B cell (primary cell): ENCODE data around the gene TRPM2. TPM values are rescaled to one million over a fixed set of nuclear protein-coding genes. Genes with fewer than 3 reads are reported as not detected.

Experiments used
- ATAC-seq: fragments of 200-7000 bp; cut with Tn5 transposase; one replicate; pipeline ENCODE4 v1.10.0; 2021; ENCODE audit warnings: low read depth, mild to moderate bottlenecking, moderate number of reproducible peaks, moderate library complexity
- CTCF ChIA-PET: fragments of 350-600 bp; sonication (Branson Sonifier 250); formaldehyde crosslinking; loops from one replicate; lab custom pipeline; 2021; ENCODE audit warnings: antibody characterized with exemption, inconsistent platforms; lab: Charles Lee
- POLR2A ChIA-PET: fragments of 350-600 bp; sonication (Branson Sonifier 250); formaldehyde crosslinking; loops from one replicate; lab custom pipeline; 2021; ENCODE audit warnings: antibody characterized with exemption; lab: Charles Lee
- DNase-seq: peaks from one replicate; pipeline ENCODE4 v3.0.0; 2013
- H2AFZ ChIP-seq: 2 replicates; pipeline ENCODE4 v1.6.1; 2012; ENCODE audit warnings: mild to moderate bottlenecking, low read depth, low read length; ENCODE audit not compliant: insufficient read depth, poor library complexity, severe bottlenecking
- H3K27ac ChIP-seq, 2 donors: 1 replicate in 1 of 2; 2 replicates in 1 of 2; pipeline ENCODE4 v1.5.1; 2012 to 2013; ENCODE audit warnings: low read length in 2 of 2, mild to moderate bottlenecking in 2 of 2, moderate library complexity in 1 of 2
- H3K27me3 ChIP-seq, 4 experiments: fragments of 200-600 bp in 1 of 4; sonication (generic) in 1 of 4; replicated peaks in 1 of 4; 1 replicate in 2 of 4; 2 replicates in 2 of 4; pipeline versions ENCODE4 v1.6.1 to v1.7.0; 2013 to 2016; ENCODE audit warnings: low read length in 3 of 4, mild to moderate bottlenecking in 2 of 4, mixed read lengths in 1 of 4, moderate library complexity in 1 of 4; ENCODE audit not compliant: insufficient read depth in 4 of 4, control insufficient read depth in 3 of 4; ENCODE audit errors: control extremely low read depth in 1 of 4
- H3K36me3 ChIP-seq, 2 experiments: replicated peaks in 1 of 2; 1 replicate in 1 of 2; 2 replicates in 1 of 2; pipeline versions ENCODE4 v1.6.1 to v1.7.1; 2013; ENCODE audit warnings: low read length in 1 of 2; ENCODE audit not compliant: insufficient read depth in 2 of 2, control insufficient read depth in 1 of 2; ENCODE audit errors: control extremely low read depth in 1 of 2, extremely low read depth in 1 of 2
- H3K4me1 ChIP-seq, 2 donors: fragments of 200-600 bp in 1 of 2; sonication (generic) in 1 of 2; 1 replicate in 1 of 2; 2 replicates in 1 of 2; pipeline versions ENCODE4 v1.5.1 to v1.6.1; 2013 to 2017; ENCODE audit warnings: low read length in 2 of 2; ENCODE audit not compliant: control insufficient read depth in 2 of 2, insufficient read depth in 2 of 2
- H3K4me2 ChIP-seq: replicated peaks from 2 replicates; pipeline ENCODE3; 2012; ENCODE audit warnings: mild to moderate bottlenecking, low read depth, low read length; ENCODE audit not compliant: poor library complexity, severe bottlenecking
- H3K4me3 ChIP-seq, 5 experiments: fragments of 200-600 bp in 1 of 5; sonication (generic) in 1 of 5; 1 replicate in 3 of 5; 2 replicates in 2 of 5; pipeline versions ENCODE4 v1.5.1 to v1.7.0; 2011 to 2016; ENCODE audit warnings: low read length in 4 of 5, mild to moderate bottlenecking in 4 of 5, low read depth in 2 of 5, control low read depth in 1 of 5, moderate library complexity in 1 of 5; ENCODE audit not compliant: insufficient read depth in 1 of 5; ENCODE audit errors: control extremely low read depth in 1 of 5, extremely low read depth in 1 of 5
- H3K79me2 ChIP-seq: fragments of 200-600 bp; sonication (generic); one replicate; pipeline ENCODE4 v1.6.0; 2016; ENCODE audit warnings: low read length; ENCODE audit not compliant: control insufficient read depth, insufficient read depth
- H3K9ac ChIP-seq: fragments of 200-600 bp; sonication (generic); 2 replicates; pipeline ENCODE4 v1.6.1; 2017; ENCODE audit warnings: mild to moderate bottlenecking, low read length, moderate library complexity
- H3K9me3 ChIP-seq, 3 donors: one replicate each; pipeline versions ENCODE4 v1.6.1 to v1.7.1; 2013; ENCODE audit warnings: low read length in 2 of 3; ENCODE audit not compliant: control insufficient read depth in 2 of 3, insufficient read depth in 1 of 3; ENCODE audit errors: control extremely low read depth in 1 of 3
- H4K20me1 ChIP-seq: 2 replicates; pipeline ENCODE4 v1.6.0; 2012; ENCODE audit warnings: mild to moderate bottlenecking, low read length; ENCODE audit not compliant: insufficient read depth, control insufficient read depth, poor library complexity, severe bottlenecking
- H3K27ac Mint-ChIP-seq: one replicate; pipeline ENCODE4 v1.8.0; 2021; ENCODE audit warnings: mixed read lengths
- H3K27me3 Mint-ChIP-seq: one replicate; pipeline ENCODE4 v1.8.0; 2021; ENCODE audit warnings: mixed read lengths
- H3K4me1 Mint-ChIP-seq: one replicate; pipeline ENCODE4 v1.8.0; 2021; ENCODE audit warnings: mixed read lengths
- H3K4me3 Mint-ChIP-seq: one replicate; pipeline ENCODE4 v1.8.0; 2021; ENCODE audit warnings: mixed read lengths
- H3K9me3 Mint-ChIP-seq: one replicate; pipeline ENCODE4 v1.8.0; 2022; ENCODE audit warnings: mixed read lengths; ENCODE audit not compliant: insufficient read depth
- EZH2 ChIP-seq: IDR thresholded peaks from 2 replicates; pipeline ENCODE4 v1.6.1; 2012; ENCODE audit warnings: borderline replicate concordance, low read depth, mild to moderate bottlenecking, moderate library complexity, low read length; ENCODE audit not compliant: insufficient read depth, poor library complexity, severe bottlenecking
- WGBS: methylation state at CpG from one replicate; pipeline ENCODE4 v1.1.5; 2013; ENCODE audit warnings: missing lambda C conversion rate; ENCODE audit not compliant: insufficient coverage; 5-methylcytosine and 5-hydroxymethylcytosine counted together
- intact Hi-C: fragments of 100-400 bp; cut with micrococcal nuclease; formaldehyde crosslinking; loops from one replicate; pipeline ENCODE4 v1.10.0; 2022
- polyA plus RNA-seq: library from polyadenylated mRNA; depleted of rRNA; stranded (reverse); fragments of >200 nt; gene quantifications from 2 replicates; pipeline ENCODE4 v1.2.3, GENCODE V29; 2012
- total RNA-seq, 2 donors: library from RNA; stranded (reverse); fragments of 120-200 nt in 1 of 2; gene quantifications; 1 replicate in 1 of 2; 2 replicates in 1 of 2; pipeline versions ENCODE4 v1.2.3 to v1.2.4, GENCODE V29; 2013 to 2022
- TF ChIP-seq, protein P1 (sequence below): fragments of 200-600 bp; IDR thresholded peaks from one replicate; pipeline ENCODE4 v1.8.0; 2022; ENCODE audit warnings: antibody characterized with exemption, mild to moderate bottlenecking

TRPM2 gene
- total and polyA plus RNA-seq, 2 donors (not counting 1 experiment from before 2014, with no cell fraction given) = 1.6 to 8.4 TPM

DNA sequence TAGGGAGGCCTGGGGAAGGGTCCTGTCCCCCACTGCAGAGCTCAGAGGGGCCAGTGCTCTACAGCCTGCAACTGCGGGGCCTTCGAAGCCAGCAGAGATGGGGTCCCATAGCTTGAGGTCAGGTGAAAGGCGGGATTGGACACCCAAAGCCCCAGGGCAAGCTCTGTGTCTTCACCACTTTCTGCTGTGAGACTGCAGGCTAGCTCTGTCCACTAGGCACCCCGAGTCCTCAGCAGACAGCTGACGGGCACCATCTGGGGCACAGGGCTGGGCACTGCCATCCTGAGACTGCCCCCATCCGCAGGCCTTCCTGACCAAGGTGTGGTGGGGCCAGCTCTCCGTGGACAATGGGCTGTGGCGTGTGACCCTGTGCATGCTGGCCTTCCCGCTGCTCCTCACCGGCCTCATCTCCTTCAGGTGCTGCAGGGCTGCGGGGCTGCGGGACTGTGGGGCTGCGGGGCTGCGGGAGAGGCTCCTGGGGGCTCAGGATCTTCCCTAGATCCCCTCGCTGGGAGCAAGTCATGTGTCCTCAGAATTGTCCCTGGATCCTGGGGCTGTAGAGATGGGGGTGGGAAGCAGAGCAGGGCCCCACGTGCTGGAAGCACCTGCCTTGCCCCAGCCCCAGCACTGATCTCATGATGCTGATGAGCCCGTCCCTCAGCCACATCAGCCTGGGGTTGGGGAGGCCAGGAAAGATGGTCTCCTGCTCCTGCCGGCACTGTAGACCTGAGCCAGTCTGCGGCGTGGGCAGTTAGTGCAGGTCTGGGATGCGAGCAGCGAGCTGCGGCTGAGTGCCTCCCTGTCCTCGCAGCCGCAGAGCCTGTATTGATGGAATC lies 46.8 kb downstream of the TRPM2 start:
- CTCF ChIA-PET = no interaction called here

More for the DNA sequence above, 46.8 kb downstream of the TRPM2 start:
- intact Hi-C loops = no loop called here
- no peak overlapping the region for H3K27ac ChIP-seq
- no peaks in the 10 kb centered on the region for H3K9me3 ChIP-seq
- H3K27me3 ChIP-seq = no peaks in the 10 kb centered on the region
- no peak overlapping the region for H3K4me3 ChIP-seq
- no peaks in the 10 kb centered on the region for H4K20me1 ChIP-seq
- H3K4me2 ChIP-seq = no peak overlapping the region
- DNase-seq (no peak), ATAC-seq (no peak)
- H3K9ac ChIP-seq = no peak overlapping the region
- no peaks in the 10 kb centered on the region for H3K4me1 ChIP-seq
- H3K4me3 Mint-ChIP-seq = no peak overlapping the region
- H3K9me3 Mint-ChIP-seq = no peaks in the 10 kb centered on the region
- no peak overlapping the region for H2AFZ ChIP-seq
- peaks cover 0 to under 1% of the 10 kb centered on the region in 2 experiments for H3K36me3 ChIP-seq
- POLR2A ChIA-PET = no interaction called here
- 95% methylated on average over 23 of the region's 25 CpGs for WGBS
- no peaks in the 10 kb centered on the region for H3K27me3 Mint-ChIP-seq
- H3K4me1 Mint-ChIP-seq = no peaks in the 10 kb centered on the region
- no peak overlapping the region for H3K27ac Mint-ChIP-seq
- no peak for TF ChIP-seq EZH2
- TF ChIP-seq, protein P1, sequence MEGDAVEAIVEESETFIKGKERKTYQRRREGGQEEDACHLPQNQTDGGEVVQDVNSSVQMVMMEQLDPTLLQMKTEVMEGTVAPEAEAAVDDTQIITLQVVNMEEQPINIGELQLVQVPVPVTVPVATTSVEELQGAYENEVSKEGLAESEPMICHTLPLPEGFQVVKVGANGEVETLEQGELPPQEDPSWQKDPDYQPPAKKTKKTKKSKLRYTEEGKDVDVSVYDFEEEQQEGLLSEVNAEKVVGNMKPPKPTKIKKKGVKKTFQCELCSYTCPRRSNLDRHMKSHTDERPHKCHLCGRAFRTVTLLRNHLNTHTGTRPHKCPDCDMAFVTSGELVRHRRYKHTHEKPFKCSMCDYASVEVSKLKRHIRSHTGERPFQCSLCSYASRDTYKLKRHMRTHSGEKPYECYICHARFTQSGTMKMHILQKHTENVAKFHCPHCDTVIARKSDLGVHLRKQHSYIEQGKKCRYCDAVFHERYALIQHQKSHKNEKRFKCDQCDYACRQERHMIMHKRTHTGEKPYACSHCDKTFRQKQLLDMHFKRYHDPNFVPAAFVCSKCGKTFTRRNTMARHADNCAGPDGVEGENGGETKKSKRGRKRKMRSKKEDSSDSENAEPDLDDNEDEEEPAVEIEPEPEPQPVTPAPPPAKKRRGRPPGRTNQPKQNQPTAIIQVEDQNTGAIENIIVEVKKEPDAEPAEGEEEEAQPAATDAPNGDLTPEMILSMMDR = no peak
- H3K79me2 ChIP-seq = no peaks in the 10 kb centered on the region
